H1 (cell line): ENCODE measurements around the gene PI4KA. TPM values are rescaled to one million over a fixed set of nuclear protein-coding genes. Genes with fewer than 3 reads are reported as not detected.

Source experiments
- CTCF ChIA-PET: fragments of 300-600 bp; sonication (Branson Sonifier 250); formaldehyde crosslinking; loops from one replicate; lab custom pipeline; 2021; ENCODE audit not compliant: partially characterized antibody; lab: Charles Lee
- POLR2A ChIA-PET: fragments of 300-600 bp; sonication (Branson Sonifier 250); formaldehyde crosslinking; loops from one replicate; lab custom pipeline; 2021; ENCODE audit warnings: inconsistent platforms; ENCODE audit not compliant: partially characterized antibody; lab: Charles Lee
- DNase-seq, 2 experiments: peaks; one replicate each; pipeline versions ENCODE4 v3.0.0 to v3.0.0-alpha.2; 2010 to 2022; ENCODE audit warnings: low spot score in 2 of 2, low read depth in 1 of 2, mixed read lengths in 1 of 2
- FAIRE-seq: peaks from 2 replicates; lab custom pipeline; 2011; peaks lifted over from hg19 to GRCh38; lab: Jason Lieb, UNC
- H2AFZ ChIP-seq: 2 replicates; pipeline ENCODE4 v1.8.1; 2012; ENCODE audit warnings: low read length, inconsistent platforms
- H2AK5ac ChIP-seq: 2 replicates; pipeline ENCODE4 v1.6.1; 2013; ENCODE audit warnings: low read depth, low read length
- H2BK120ac ChIP-seq: replicated peaks from 2 replicates; pipeline ENCODE3; 2013; ENCODE audit warnings: low read depth, low read length, inconsistent platforms
- H2BK12ac ChIP-seq: 2 replicates; pipeline ENCODE4 v1.6.1; 2013; ENCODE audit warnings: low read depth, low read length
- H2BK15ac ChIP-seq: 2 replicates; pipeline ENCODE4 v1.6.1; 2013; ENCODE audit warnings: low read length
- H2BK20ac ChIP-seq: 2 replicates; pipeline ENCODE4 v1.6.1; 2013; ENCODE audit warnings: low read length
- H2BK5ac ChIP-seq: 2 replicates; pipeline ENCODE4 v1.6.1; 2013; ENCODE audit warnings: low read depth, low read length
- H3K14ac ChIP-seq: 2 replicates; pipeline ENCODE4 v1.6.1; 2013; ENCODE audit warnings: inconsistent platforms; ENCODE audit not compliant: insufficient read length
- H3K18ac ChIP-seq: 2 replicates; pipeline ENCODE4 v1.6.1; 2013; ENCODE audit warnings: low read length; ENCODE audit errors: extremely low read depth
- H3K23ac ChIP-seq: 2 replicates; pipeline ENCODE4 v1.6.1; 2013; ENCODE audit warnings: inconsistent platforms; ENCODE audit not compliant: insufficient read length
- H3K23me2 ChIP-seq: 2 replicates; pipeline ENCODE4 v1.6.1; 2013; ENCODE audit warnings: low read depth, low read length
- H3K27ac ChIP-seq: 2 replicates; pipeline ENCODE4 v1.6.1; 2011; ENCODE audit warnings: low read depth, low read length, inconsistent platforms
- H3K27me3 ChIP-seq, 4 experiments: replicated peaks in 1 of 4; 1 replicate in 1 of 4; 2 replicates in 3 of 4; pipeline versions ENCODE4 v1.6.1 to v1.8.1; 2011 to 2013; ENCODE audit warnings: low read length in 3 of 4, mild to moderate bottlenecking in 3 of 4, inconsistent platforms in 2 of 4, mixed read lengths in 2 of 4, moderate library complexity in 1 of 4; ENCODE audit not compliant: control insufficient read depth in 3 of 4, insufficient read depth in 3 of 4; ENCODE audit errors: extremely low read depth in 1 of 4
- H3K36me3 ChIP-seq, 4 experiments: 2 replicates each; pipeline versions ENCODE4 v1.6.1 to v1.8.1; 2011 to 2013; ENCODE audit warnings: mild to moderate bottlenecking in 4 of 4, low read length in 3 of 4, moderate library complexity in 2 of 4, control low read depth in 1 of 4, inconsistent platforms in 1 of 4; ENCODE audit not compliant: insufficient read depth in 4 of 4, control insufficient read depth in 2 of 4
- H3K4ac ChIP-seq: replicated peaks from 2 replicates; pipeline ENCODE3; 2013; ENCODE audit warnings: low read length, low read depth, mixed read lengths, inconsistent platforms; ENCODE audit not compliant: insufficient read length
- H3K4me1 ChIP-seq, 4 experiments: replicated peaks in 1 of 4; 1 replicate in 1 of 4; 2 replicates in 3 of 4; pipeline versions ENCODE4 v1.6.1 to v1.8.1; 2011 to 2013; ENCODE audit warnings: low read length in 3 of 4, inconsistent platforms in 2 of 4, mixed read lengths in 1 of 4; ENCODE audit not compliant: insufficient read depth in 4 of 4, control insufficient read depth in 3 of 4
- H3K4me2 ChIP-seq, 2 experiments: 2 replicates each; pipeline versions ENCODE4 v1.6.1 to v1.8.1; 2011 to 2013; ENCODE audit warnings: low read depth in 2 of 2, low read length in 2 of 2, control low read depth in 1 of 2, inconsistent platforms in 1 of 2, mild to moderate bottlenecking in 1 of 2; ENCODE audit not compliant: insufficient read depth in 1 of 2
- H3K4me3 ChIP-seq, 4 experiments: fragments of 200-600, 300-600 bp in 1 of 4; sonication (generic), shearing (Covaris generic), sonication (Bioruptor Twin) in 1 of 4; 2 replicates each; pipeline versions ENCODE4 v1.5.1 to v1.8.1; 2011 to 2016; ENCODE audit warnings: low read length in 4 of 4, low read depth in 3 of 4, control low read depth in 2 of 4, inconsistent platforms in 2 of 4, mild to moderate bottlenecking in 2 of 4, mixed read lengths in 1 of 4, moderate library complexity in 1 of 4; ENCODE audit not compliant: insufficient read depth in 2 of 4; ENCODE audit errors: extremely low read depth in 1 of 4
- H3K56ac ChIP-seq: replicated peaks from 2 replicates; pipeline ENCODE3; 2013; ENCODE audit warnings: low read depth, mild to moderate bottlenecking, mixed read lengths, low read length, inconsistent platforms; ENCODE audit not compliant: insufficient read length
- H3K79me1 ChIP-seq: 2 replicates; pipeline ENCODE4 v1.6.1; 2013; ENCODE audit warnings: low read depth, low read length, control low read depth
- H3K79me2 ChIP-seq, 2 experiments: 2 replicates each; pipeline versions ENCODE4 v1.6.1 to v1.8.1; 2012 to 2013; ENCODE audit warnings: low read length in 2 of 2, mild to moderate bottlenecking in 2 of 2, inconsistent platforms in 1 of 2; ENCODE audit not compliant: insufficient read depth in 2 of 2, control insufficient read depth in 1 of 2
- H3K9ac ChIP-seq, 4 experiments: replicated peaks in 1 of 4; 1 replicate in 1 of 4; 2 replicates in 3 of 4; pipeline versions ENCODE4 v1.6.1 to v1.8.1; 2011 to 2013; ENCODE audit warnings: low read depth in 3 of 4, low read length in 3 of 4, control low read depth in 2 of 4, mild to moderate bottlenecking in 2 of 4, moderate library complexity in 2 of 4, inconsistent platforms in 1 of 4; ENCODE audit errors: extremely low read depth in 1 of 4
- H3K9me3 ChIP-seq, 2 experiments: 2 replicates each; pipeline versions ENCODE4 v1.6.1 to v1.8.1; 2012 to 2013; ENCODE audit warnings: mild to moderate bottlenecking in 2 of 2, moderate library complexity in 2 of 2, control low read depth in 1 of 2, inconsistent platforms in 1 of 2, low read depth in 1 of 2, low read length in 1 of 2, mixed read lengths in 1 of 2; ENCODE audit not compliant: insufficient read depth in 2 of 2
- H4K20me1 ChIP-seq, 2 experiments: replicated peaks in 1 of 2; 2 replicates each; pipeline versions ENCODE3 to v1.8.1; 2011 to 2013; ENCODE audit warnings: inconsistent platforms in 2 of 2, low read length in 2 of 2, mild to moderate bottlenecking in 1 of 2; ENCODE audit not compliant: insufficient read depth in 2 of 2, control insufficient read depth in 1 of 2
- H4K5ac ChIP-seq: 2 replicates; pipeline ENCODE4 v1.6.1; 2013; ENCODE audit warnings: low read length, low read depth, mixed read lengths, inconsistent platforms; ENCODE audit not compliant: insufficient read length
- H4K8ac ChIP-seq: 2 replicates; pipeline ENCODE4 v1.8.0; 2013; ENCODE audit warnings: mild to moderate bottlenecking, moderate library complexity, low read length, inconsistent platforms; ENCODE audit not compliant: insufficient read depth; ENCODE audit errors: extremely low read depth
- H4K91ac ChIP-seq: replicated peaks from 2 replicates; pipeline ENCODE3; 2013; ENCODE audit warnings: low read length, mixed read lengths, inconsistent platforms; ENCODE audit not compliant: insufficient read length
- CBX5 ChIP-seq: fragments of 300-800, 300-1000 bp; sonication (generic); IDR thresholded peaks from 2 replicates; pipeline ENCODE4 v1.7.1; 2016; ENCODE audit warnings: antibody characterized with exemption, low read length, low read depth
- CEBPB ChIP-seq: IDR thresholded peaks from 2 replicates; pipeline ENCODE4 v1.6.1; 2012; ENCODE audit warnings: low read depth, low read length
- EGR1 ChIP-seq: IDR thresholded peaks from 2 replicates; pipeline ENCODE4 v1.6.1; 2011; ENCODE audit warnings: low read depth, low read length, borderline replicate concordance
- KDM1A ChIP-seq: fragments of 200-600, 300-600 bp; sonication (generic); IDR thresholded peaks from 2 replicates; pipeline ENCODE4 v1.7.1; 2016; ENCODE audit warnings: mild to moderate bottlenecking, low read length, borderline replicate concordance
- RAD21 ChIP-seq, 2 experiments: IDR thresholded peaks in 1 of 2; conservative IDR thresholded peaks in 1 of 2; 2 replicates each; pipeline ENCODE4 v1.6.1; 2011; ENCODE audit warnings: low read depth in 2 of 2, low read length in 2 of 2, improper control_type of control experiment in 1 of 2, inconsistent platforms in 1 of 2, mild to moderate bottlenecking in 1 of 2, moderate library complexity in 1 of 2
- RXRA ChIP-seq: IDR thresholded peaks from 2 replicates; pipeline ENCODE4 v1.6.1; 2011; ENCODE audit warnings: low read depth, mild to moderate bottlenecking, low read length, moderate library complexity; ENCODE audit not compliant: insufficient read depth
- TBP ChIP-seq: IDR thresholded peaks from 2 replicates; pipeline ENCODE4 v1.6.1; 2011; ENCODE audit warnings: low read depth, low read length, improper control_type of control experiment
- WGBS, 2 experiments: shearing (Covaris generic) in 1 of 2; methylation state at CpG; one replicate each; pipeline versions ENCODE4 v1.1.6 to v1.1.7; 2013 to 2015; ENCODE audit warnings: low lambda C conversion rate in 2 of 2, mixed read lengths in 2 of 2, inconsistent platforms in 1 of 2, low coverage in 1 of 2, missing lambda C conversion rate in 1 of 2; ENCODE audit not compliant: insufficient replicate concordance in 2 of 2, insufficient coverage in 1 of 2, insufficient read length in 1 of 2; ENCODE audit errors: extremely low coverage in 1 of 2, missing lambda C conversion rate in 1 of 2; 5-methylcytosine and 5-hydroxymethylcytosine counted together
- polyA plus RNA-seq, 7 experiments: library from polyadenylated mRNA; depleted of rRNA in 3 of 7; stranded (reverse) in 5 of 7; unstranded in 2 of 7; fragments of >200 nt in 5 of 7; fragments of 200-250 nt in 2 of 7; gene quantifications; 1 replicate in 5 of 7; 2 replicates in 1 of 7; 4 replicates in 1 of 7; pipeline versions ENCODE4 v1.2.1 to v1.2.3, GENCODE V29; 2011 to 2013; ENCODE audit warnings: missing spikeins in 2 of 7, mixed read lengths in 2 of 7
- total RNA-seq: library from RNA; stranded (reverse); fragmentation: NEBNext Ultra II Directional; extraction: Animal tissue kit (Norgen Biotek cat#: 25700); gene quantifications from 2 replicates; pipeline ENCODE4 v1.2.1, GENCODE V29; 2021
- TF ChIP-seq, protein P1 (sequence below): IDR thresholded peaks from 2 replicates; pipeline ENCODE4 v1.6.1; 2011; ENCODE audit warnings: low read length, improper control_type of control experiment
- TF ChIP-seq, protein P2 (sequence below): IDR thresholded peaks from 2 replicates; pipeline ENCODE4 v1.6.1; 2011; ENCODE audit warnings: low read depth, mild to moderate bottlenecking, low read length; ENCODE audit not compliant: insufficient read depth
- TF ChIP-seq, protein P3 (sequence below): IDR thresholded peaks from 2 replicates; pipeline ENCODE4 v1.6.1; 2012; ENCODE audit warnings: low read length, inconsistent platforms

The PI4KA gene
- total and polyA plus RNA-seq, 2 of the 8 experiments (the other 6 are each of a cell fraction or from before 2014, with no cell fraction given): 22.5 to 37.7 TPM

DNA sequence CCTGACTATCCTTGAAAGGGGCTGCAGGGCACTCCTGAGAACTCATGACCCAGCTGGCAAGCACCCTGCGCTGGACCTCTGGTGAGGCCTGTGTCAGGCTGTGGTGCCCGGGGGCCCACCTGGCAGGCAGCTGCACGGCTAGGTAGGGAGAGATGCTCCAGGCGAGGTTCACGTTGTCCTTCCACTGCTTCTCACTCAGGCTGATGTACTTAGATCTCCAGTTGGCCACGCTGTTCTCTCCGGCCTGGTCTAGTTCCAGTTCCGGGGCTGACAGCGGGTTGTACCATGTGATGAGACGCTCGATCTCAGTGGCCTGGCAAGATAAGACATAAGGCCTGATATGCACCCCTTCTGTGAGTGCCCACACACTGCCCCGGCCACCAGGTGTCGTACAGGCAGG lies 129.4 kb downstream of the PI4KA start:
- 89% methylated on average over 13 of the region's 13 CpGs; no CpG with 5 or more reads in 1 of the 2 experiments for WGBS, 2 experiments
- H3K56ac ChIP-seq: no peak overlapping the region
- no peak overlapping the region for H2BK20ac ChIP-seq
- H2BK15ac ChIP-seq: no peak overlapping the region
- H4K5ac ChIP-seq: no peak overlapping the region
- no peak for FAIRE-seq
- H3K9ac ChIP-seq: no peak overlapping the region
- H3K9me3 ChIP-seq: no peaks in the 10 kb centered on the region
- H3K23ac ChIP-seq: no peak overlapping the region
- ChIA-PET POLR2A (no interaction called here), CTCF (interaction anchor here (1.0 to 2.3 kb wide), 3 partner anchors 13 to 146 kb away, joined by 3 to 12 read pairs (median 7); no protein-coding TSS in a partner anchor)
- H2BK12ac ChIP-seq: no peak overlapping the region
- no peak overlapping the region for H3K4me2 ChIP-seq
- no peak overlapping the region for H2AK5ac ChIP-seq
- no peak overlapping the region for H2AFZ ChIP-seq
- no peak overlapping the region for H3K4me3 ChIP-seq
- H3K4ac ChIP-seq: no peak overlapping the region
- H3K27me3 ChIP-seq: no peaks in the 10 kb centered on the region
- no peak overlapping the region for H4K91ac ChIP-seq
- H3K36me3 ChIP-seq: peaks cover 0 to 3% (median under 1%) of the 10 kb centered on the region in 4 experiments; a peak in 2 of 8 replicates
- no peak overlapping the region for H3K14ac ChIP-seq
- H3K27ac ChIP-seq: no peak overlapping the region
- no peak overlapping the region for H2BK120ac ChIP-seq
- no peaks in the 10 kb centered on the region; the same call in 1 of the 2 replicates for H3K23me2 ChIP-seq
- H3K4me1 ChIP-seq: no peaks in the 10 kb centered on the region
- no peaks in the 10 kb centered on the region for H3K79me2 ChIP-seq
- H3K79me1 ChIP-seq: no peaks in the 10 kb centered on the region
- H4K20me1 ChIP-seq: peaks cover 0 to 2% of the 10 kb centered on the region in 2 experiments
- H3K18ac ChIP-seq: no peak overlapping the region
- DNase-seq: no peak
- H4K8ac ChIP-seq: no peak overlapping the region
- no peak overlapping the region for H2BK5ac ChIP-seq
- TF ChIP-seq RXRA (no peak), TBP (no peak), EGR1 (no peak), CEBPB (no peak), KDM1A (no peak), CBX5 (no peak), RAD21 (IDR thresholded peaks at IDR 0.05 in 1 of 2, conservative IDR thresholded peaks at IDR 0.05 in 1 of 2; ENCODE audit: low read depth in 2 of 2, low read length in 2 of 2) (no peak)
- TF ChIP-seq, protein P1, sequence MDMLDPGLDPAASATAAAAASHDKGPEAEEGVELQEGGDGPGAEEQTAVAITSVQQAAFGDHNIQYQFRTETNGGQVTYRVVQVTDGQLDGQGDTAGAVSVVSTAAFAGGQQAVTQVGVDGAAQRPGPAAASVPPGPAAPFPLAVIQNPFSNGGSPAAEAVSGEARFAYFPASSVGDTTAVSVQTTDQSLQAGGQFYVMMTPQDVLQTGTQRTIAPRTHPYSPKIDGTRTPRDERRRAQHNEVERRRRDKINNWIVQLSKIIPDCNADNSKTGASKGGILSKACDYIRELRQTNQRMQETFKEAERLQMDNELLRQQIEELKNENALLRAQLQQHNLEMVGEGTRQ: no peak
- TF ChIP-seq, protein P2, sequence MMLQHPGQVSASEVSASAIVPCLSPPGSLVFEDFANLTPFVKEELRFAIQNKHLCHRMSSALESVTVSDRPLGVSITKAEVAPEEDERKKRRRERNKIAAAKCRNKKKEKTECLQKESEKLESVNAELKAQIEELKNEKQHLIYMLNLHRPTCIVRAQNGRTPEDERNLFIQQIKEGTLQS: no peak
- TF ChIP-seq, protein P3, sequence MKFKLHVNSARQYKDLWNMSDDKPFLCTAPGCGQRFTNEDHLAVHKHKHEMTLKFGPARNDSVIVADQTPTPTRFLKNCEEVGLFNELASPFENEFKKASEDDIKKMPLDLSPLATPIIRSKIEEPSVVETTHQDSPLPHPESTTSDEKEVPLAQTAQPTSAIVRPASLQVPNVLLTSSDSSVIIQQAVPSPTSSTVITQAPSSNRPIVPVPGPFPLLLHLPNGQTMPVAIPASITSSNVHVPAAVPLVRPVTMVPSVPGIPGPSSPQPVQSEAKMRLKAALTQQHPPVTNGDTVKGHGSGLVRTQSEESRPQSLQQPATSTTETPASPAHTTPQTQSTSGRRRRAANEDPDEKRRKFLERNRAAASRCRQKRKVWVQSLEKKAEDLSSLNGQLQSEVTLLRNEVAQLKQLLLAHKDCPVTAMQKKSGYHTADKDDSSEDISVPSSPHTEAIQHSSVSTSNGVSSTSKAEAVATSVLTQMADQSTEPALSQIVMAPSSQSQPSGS: no peak
